Measurements from ENCODE around the gene CYP3A5.

DNA sequence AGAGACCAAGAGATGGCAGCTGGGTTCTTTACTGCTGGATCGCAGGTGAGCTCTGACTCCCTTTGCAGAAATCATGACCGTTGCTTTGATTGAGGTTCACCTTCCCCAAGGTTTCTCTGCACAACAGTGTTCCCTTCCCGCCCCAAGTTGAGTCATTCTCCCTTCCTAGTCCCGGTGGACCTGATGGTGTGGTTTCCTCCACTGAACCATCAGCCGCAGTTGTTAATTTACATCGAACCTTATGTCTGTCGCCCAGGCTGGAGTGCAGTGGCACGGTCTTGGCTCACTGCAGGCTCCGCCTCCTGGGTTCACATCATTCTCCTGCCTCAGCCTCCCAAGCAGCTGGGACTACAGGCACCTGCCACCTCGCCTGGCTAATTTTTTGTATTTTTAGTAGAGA, 57.2 kb downstream of the CYP3A5 start:
- TF ChIP-seq, protein P1, sequence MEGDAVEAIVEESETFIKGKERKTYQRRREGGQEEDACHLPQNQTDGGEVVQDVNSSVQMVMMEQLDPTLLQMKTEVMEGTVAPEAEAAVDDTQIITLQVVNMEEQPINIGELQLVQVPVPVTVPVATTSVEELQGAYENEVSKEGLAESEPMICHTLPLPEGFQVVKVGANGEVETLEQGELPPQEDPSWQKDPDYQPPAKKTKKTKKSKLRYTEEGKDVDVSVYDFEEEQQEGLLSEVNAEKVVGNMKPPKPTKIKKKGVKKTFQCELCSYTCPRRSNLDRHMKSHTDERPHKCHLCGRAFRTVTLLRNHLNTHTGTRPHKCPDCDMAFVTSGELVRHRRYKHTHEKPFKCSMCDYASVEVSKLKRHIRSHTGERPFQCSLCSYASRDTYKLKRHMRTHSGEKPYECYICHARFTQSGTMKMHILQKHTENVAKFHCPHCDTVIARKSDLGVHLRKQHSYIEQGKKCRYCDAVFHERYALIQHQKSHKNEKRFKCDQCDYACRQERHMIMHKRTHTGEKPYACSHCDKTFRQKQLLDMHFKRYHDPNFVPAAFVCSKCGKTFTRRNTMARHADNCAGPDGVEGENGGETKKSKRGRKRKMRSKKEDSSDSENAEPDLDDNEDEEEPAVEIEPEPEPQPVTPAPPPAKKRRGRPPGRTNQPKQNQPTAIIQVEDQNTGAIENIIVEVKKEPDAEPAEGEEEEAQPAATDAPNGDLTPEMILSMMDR (IDR thresholded peaks at IDR 0.05) = no peak
- TF ChIP-seq FOSB (CRISPR knock-in tag; IDR thresholded peaks at IDR 0.05) = no peak

All from A549 (cell line).